NCI-H446 (cell line): ENCODE data around the gene ADH5.
"Not testable (repeated sequence)": the region's sequence is repeated elsewhere in the genome, so short reads cannot be mapped to it uniquely, and the experiment has no call there.

Experiments
- DNase-seq, 2 experiments: peaks; one replicate each; lab custom pipeline; 2025; lab: John Stamatoyannopoulos, UW

Gene ADH5

DNA sequence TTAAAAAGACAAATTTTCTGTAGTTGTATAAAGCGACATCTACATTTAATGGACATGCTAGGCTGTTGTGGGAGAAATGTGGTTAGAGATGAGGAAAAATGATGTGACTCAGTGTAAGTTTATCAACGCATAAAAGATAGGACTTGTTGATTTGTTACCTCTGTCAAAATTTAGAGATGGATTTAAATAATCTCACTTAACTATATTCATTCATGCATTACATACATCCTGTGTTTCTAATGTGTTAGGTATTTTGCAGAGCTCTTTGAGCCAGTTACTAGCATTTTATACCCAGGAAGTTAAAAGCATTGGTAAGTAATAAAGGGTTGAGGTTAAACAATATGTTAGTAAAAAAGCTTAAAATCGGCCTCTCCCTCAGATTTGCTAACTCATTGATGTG lies 58.7 kb downstream of the ADH5 start:
- no peak for DNase-seq

GRCh38 chr4:99029018-99029735 lies 59.4 kb downstream of the ADH5 start:
- no peak for DNase-seq

- no peak for DNase-seq
These were observed 60.4 kb downstream of the ADH5 start for GRCh38 chr4:99028187-99028586.

DNA sequence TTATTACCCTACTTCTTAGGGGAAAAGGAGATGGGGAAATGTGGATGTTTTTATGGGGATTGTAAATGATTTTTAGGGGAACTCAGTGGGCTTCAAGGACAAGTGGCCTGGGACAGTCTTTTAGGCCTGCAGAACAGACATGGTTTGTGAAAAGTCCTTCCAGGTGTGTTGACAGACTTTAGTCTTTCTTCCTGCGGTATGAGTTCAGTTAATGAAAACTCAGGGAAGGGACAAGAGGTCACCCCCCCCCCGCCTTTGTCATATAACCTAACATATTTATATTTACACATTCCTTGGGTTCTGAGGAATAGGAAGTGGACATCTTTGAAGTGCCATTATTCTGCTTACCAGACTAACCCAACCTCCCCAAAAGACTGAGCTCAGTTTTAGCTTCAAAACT lies 61.3 kb downstream of the ADH5 start:
- DNase-seq: no peak

DNA sequence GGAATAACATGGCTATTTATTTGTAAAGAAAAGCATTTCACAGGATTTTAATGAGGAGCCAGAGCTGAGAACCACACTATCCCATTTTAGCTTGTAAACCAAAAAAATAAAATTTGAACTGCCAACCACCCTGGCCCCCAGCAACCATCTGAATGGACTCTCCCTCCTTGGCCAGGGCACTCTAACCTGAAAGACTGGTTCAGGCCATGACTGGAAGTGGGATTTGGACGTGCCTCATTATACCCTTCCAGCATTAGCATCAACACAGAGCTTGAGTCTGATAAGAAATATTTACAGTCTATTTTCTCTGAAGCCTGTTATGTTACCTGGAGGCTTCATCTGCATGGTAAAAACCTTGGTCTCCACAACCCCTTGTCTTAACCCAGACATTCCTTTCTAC lies 63.1 kb downstream of the ADH5 start:
- no peak for DNase-seq

- DNase-seq: no peak
These were observed 63.9 kb downstream of the ADH5 start for GRCh38 chr4:99024481-99025275.

- not testable (repeated sequence) for DNase-seq
These were observed 64.8 kb downstream of the ADH5 start for GRCh38 chr4:99023800-99024251.

GRCh38 chr4:99022566-99022965 lies 66.0 kb downstream of the ADH5 start:
- no peak for DNase-seq

DNA sequence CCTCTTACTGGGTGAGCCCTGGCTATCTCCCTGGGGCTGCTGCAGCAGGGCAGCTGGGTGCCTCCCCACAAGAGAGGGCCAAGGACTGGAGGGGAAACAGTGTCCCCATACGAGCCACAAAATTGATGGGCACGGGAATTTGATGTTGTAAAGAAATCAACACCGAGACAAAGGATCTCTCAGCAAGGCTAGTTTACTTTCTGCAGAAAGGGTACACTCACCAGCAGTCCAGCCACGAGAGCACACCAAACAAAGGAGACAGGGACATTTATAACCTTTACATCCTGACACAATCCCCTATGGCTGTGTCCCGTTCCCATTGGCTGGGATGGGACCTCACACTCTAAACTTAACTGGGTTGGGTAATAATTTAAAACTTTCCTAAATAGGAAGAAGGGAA lies 67.2 kb downstream of the ADH5 start:
- DNase-seq: no peak
